Stomach (tissue), 9 donors: ENCODE results near the gene FBXL19. TPM values are rescaled to one million over a fixed set of nuclear protein-coding genes. Genes with fewer than 3 reads are reported as not detected.

ENCODE experiments used
- DNase-seq, 2 donors: peaks; one replicate each; pipeline versions ENCODE4 v3.0.0 to v3.0.0-alpha.2; 2013 to 2019
- H3K27ac ChIP-seq, 5 donors: fragments of 200-600 bp in 4 of 5; sonication (generic) in 4 of 5; one replicate each; pipeline ENCODE4 v1.5.1; 2013 to 2019; ENCODE audit warnings: mild to moderate bottlenecking in 1 of 5, moderate library complexity in 1 of 5
- H3K27me3 ChIP-seq, 3 donors: fragments of 200-600 bp; sonication (generic); one replicate each; pipeline ENCODE4 v1.5.1; 2017 to 2019; ENCODE audit warnings: mixed run types in 1 of 3
- H3K36me3 ChIP-seq, 4 donors: fragments of 200-600 bp; sonication (generic); 1 replicate in 3 of 4; 2 replicates in 1 of 4; pipeline ENCODE4 v1.5.1; 2016 to 2019
- H3K4me1 ChIP-seq, 4 donors: fragments of 200-600 bp; sonication (generic); one replicate each; pipeline ENCODE4 v1.5.1; 2016 to 2019
- H3K4me3 ChIP-seq, 4 donors: fragments of 200-600 bp; sonication (generic) in 3 of 4; one replicate each; pipeline ENCODE4 v1.5.1; 2016 to 2019; ENCODE audit warnings: mild to moderate bottlenecking in 1 of 4
- H3K9me3 ChIP-seq, 4 donors: fragments of 200-600 bp; sonication (generic); one replicate each; pipeline ENCODE4 v1.5.1; 2016 to 2019
- EP300 ChIP-seq: sonication (generic); formaldehyde crosslinking; IDR thresholded peaks from one replicate; pipeline ENCODE4 v1.6.1; 2017; ENCODE audit warnings: antibody characterized with exemption
- POLR2A ChIP-seq, 4 donors: fragments of 450-650 bp; IDR thresholded peaks; one replicate each; pipeline ENCODE4 v1.6.1; 2016; ENCODE audit warnings: antibody characterized with exemption in 4 of 4, control low read depth in 2 of 4, mild to moderate bottlenecking in 1 of 4, moderate library complexity in 1 of 4
- POLR2AphosphoS5 ChIP-seq, 3 donors: sonication (generic); formaldehyde crosslinking; IDR thresholded peaks; one replicate each; pipeline ENCODE4 v1.6.1; 2016; ENCODE audit warnings: antibody characterized with exemption in 3 of 3
- WGBS, 5 donors: extraction: QIAGEN DNeasy Blood & Tissue Kit in 3 of 5; methylation state at CpG; one replicate each; pipeline versions ENCODE4 v1.1.5 to v1.1.7; 2013 to 2018; 5-methylcytosine and 5-hydroxymethylcytosine counted together
- intact Hi-C: fragments of 100-400 bp; cut with DNase I; formaldehyde crosslinking; loops from one replicate; pipeline ENCODE4 v1.15.1; 2023; ENCODE audit warnings: low total_unique reads
- polyA plus RNA-seq, 3 donors: library from polyadenylated mRNA; stranded (reverse); fragments of 200-250 nt; gene quantifications; one replicate each; pipeline ENCODE4 v1.2.3, GENCODE V29; 2013
- total RNA-seq, 5 donors: library from RNA; depleted of rRNA; stranded (reverse); fragments of >200 nt; gene quantifications; one replicate each; pipeline versions ENCODE4 v1.1.0 to v1.2.3, GENCODE V29; 2014 to 2016
- TF ChIP-seq, protein P1 (sequence below), 7 experiments: fragments of 450-650 bp in 4 of 7; fragments of 200-600 bp in 3 of 7; sonication (generic) in 3 of 7; IDR thresholded peaks; one replicate each; pipeline ENCODE4 v1.5.1; 2016 to 2019; ENCODE audit warnings: antibody characterized with exemption in 7 of 7, control low read depth in 2 of 7, mild to moderate bottlenecking in 1 of 7
- donor health status: healthy with polysubstance abuse.
- donor health status: Bipolar disorder and iron deficiency.
- donor health status: healthy.

The FBXL19 gene
- total and polyA plus RNA-seq, 8 donors = 5.8 to 252 (median 9.5) TPM

DNA sequence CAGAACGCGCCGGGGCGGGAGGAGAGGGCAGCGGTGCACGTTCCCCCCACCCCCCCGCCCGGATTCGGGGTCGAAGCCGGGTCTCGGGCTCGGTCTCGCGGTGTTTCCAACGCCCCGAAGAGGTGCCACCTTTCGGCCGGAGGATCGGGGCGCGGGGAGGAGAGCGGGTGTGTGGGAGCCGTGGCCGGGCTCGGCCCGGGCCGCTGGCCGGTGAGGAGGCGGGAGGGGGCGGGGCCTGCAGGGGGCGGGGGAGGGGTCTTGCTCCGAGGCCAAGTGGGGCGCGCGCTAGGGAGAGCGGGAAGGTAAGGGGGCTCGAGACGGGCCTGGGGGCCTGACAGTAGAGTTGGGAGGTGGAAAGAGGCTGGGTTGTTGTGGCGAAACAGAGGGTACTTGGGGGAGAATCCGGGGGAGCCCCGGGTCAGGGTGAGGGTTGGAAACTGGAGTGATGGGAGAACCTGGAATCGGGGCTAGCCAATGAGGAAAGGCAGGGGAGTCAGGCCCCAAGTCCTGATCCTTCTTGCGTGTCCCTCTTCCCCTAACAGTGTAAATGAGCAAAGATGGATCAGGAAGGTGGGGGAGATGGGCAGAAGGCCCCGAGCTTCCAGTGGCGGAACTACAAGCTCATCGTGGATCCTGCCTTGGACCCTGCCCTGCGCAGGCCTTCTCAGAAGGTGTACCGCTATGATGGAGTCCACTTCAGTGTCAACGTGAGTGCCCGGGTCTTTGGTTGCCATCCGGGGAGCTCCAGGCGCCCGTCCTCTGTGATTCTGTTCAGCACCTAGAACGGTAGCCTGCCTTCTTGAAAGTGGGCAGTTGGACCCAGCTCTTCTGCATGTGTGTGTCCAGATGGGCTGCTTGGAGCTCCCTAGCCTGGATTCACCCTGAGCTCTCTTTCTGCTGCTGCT is 35.1 kb downstream of the FBXL19 start:
- H3K27ac ChIP-seq = peak overlapping the region; percentile 97 to 98 (median 97)
- 10 to 27% (median 21%) methylated on average over 22 to 54 of the region's 55 CpGs for WGBS, 5 donors
- H3K9me3 ChIP-seq = no peaks in the 10 kb centered on the region
- TF ChIP-seq POLR2AphosphoS5 (IDR thresholded peaks at IDR 0.05) = no peak
- no peak for TF ChIP-seq EP300
- TF ChIP-seq, protein P1, sequence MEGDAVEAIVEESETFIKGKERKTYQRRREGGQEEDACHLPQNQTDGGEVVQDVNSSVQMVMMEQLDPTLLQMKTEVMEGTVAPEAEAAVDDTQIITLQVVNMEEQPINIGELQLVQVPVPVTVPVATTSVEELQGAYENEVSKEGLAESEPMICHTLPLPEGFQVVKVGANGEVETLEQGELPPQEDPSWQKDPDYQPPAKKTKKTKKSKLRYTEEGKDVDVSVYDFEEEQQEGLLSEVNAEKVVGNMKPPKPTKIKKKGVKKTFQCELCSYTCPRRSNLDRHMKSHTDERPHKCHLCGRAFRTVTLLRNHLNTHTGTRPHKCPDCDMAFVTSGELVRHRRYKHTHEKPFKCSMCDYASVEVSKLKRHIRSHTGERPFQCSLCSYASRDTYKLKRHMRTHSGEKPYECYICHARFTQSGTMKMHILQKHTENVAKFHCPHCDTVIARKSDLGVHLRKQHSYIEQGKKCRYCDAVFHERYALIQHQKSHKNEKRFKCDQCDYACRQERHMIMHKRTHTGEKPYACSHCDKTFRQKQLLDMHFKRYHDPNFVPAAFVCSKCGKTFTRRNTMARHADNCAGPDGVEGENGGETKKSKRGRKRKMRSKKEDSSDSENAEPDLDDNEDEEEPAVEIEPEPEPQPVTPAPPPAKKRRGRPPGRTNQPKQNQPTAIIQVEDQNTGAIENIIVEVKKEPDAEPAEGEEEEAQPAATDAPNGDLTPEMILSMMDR (IDR thresholded peaks at IDR 0.05) = no peak
- TF ChIP-seq POLR2A (IDR thresholded peaks at IDR 0.05) = no peak
- peaks cover 10 to 44% (median 34%) of the 10 kb centered on the region in 4 donors for H3K4me1 ChIP-seq
- H3K27me3 ChIP-seq = no peaks in the 10 kb centered on the region
- DNase-seq = peak; percentile 56 to 81
- H3K36me3 ChIP-seq = peaks cover 34 to 47% (median 45%) of the 10 kb centered on the region in 4 donors
- intact Hi-C loops = no loop called here
- H3K4me3 ChIP-seq = peak overlapping the region; percentile 88 to 93 (median 90)

DNA sequence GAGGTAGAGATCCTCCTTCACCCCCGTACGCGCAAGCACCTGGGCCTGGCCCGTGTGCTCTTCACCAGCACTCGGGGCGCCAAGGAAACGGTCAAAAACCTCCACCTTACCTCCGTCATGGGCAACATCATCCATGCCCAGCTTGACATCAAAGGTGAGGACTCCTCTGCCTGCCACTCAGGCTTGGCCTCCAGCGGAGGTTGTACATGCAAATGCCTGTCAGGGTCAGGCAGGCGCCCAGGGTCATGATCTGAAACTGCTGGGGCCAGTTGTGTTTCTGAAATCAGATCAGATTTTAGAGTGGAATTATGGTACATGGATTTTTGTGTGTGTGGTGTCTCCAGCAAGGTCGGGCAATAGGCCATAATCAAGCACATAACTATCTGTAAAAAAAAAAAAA is 38.0 kb downstream of the FBXL19 start:
- H3K9me3 ChIP-seq = no peaks in the 10 kb centered on the region
- intact Hi-C loops = no loop called here
- H3K4me3 ChIP-seq = no peak overlapping the region
- peaks cover 64 to 76% (median 74%) of the 10 kb centered on the region in 4 donors for H3K36me3 ChIP-seq
- H3K27me3 ChIP-seq = no peaks in the 10 kb centered on the region
- H3K4me1 ChIP-seq = peaks cover 10 to 31% (median 24%) of the 10 kb centered on the region in 4 donors
- WGBS, 5 donors = 90 to 98% (median 93%) methylated on average over 11 of the region's 11 CpGs
- no peak for TF ChIP-seq POLR2A (IDR thresholded peaks at IDR 0.05)
- TF ChIP-seq POLR2AphosphoS5 (IDR thresholded peaks at IDR 0.05) = no peak
- no peak for TF ChIP-seq EP300
- TF ChIP-seq, protein P1 (IDR thresholded peaks at IDR 0.05) = no peak
- H3K27ac ChIP-seq = no peak overlapping the region
- no peak for DNase-seq

DNA sequence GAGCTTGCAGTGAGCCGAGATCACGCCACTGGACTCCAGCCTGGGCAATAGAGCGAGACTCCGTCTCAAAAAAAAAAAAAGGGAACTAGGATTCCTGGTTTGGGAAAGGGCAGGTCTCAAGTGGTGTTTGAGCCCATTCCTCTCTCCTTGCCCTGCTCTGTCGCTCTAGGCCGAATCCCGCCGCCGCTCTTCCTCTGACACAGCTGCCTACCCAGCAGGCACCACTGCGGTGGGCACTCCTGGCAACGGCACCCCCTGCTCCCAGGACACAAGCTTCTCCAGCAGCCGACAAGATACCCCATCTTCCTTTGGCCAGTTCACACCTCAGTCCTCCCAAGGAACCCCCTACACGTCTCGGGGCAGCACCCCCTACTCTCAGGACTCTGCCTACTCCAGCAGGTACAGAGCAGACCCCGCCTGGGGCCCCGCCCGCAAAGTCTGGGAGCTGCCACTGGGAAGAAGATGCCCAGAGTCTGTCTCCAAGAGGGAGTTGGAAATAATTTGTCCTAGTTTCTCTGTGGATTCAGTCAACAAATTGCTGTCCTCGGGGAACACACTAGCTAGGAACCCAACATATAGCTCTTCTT is 40.6 kb downstream of the FBXL19 start:
- no peak overlapping the region for H3K4me3 ChIP-seq
- WGBS, 5 donors = 91 to 93% (median 91%) methylated on average over 17 to 18 of the region's 18 CpGs
- intact Hi-C loops = no loop called here
- H3K9me3 ChIP-seq = no peaks in the 10 kb centered on the region
- H3K4me1 ChIP-seq = peaks cover 3 to 15% (median 9%) of the 10 kb centered on the region in 4 donors
- H3K27ac ChIP-seq = no peak overlapping the region
- no peak for DNase-seq
- TF ChIP-seq POLR2AphosphoS5 (IDR thresholded peaks at IDR 0.05) = no peak
- TF ChIP-seq POLR2A (IDR thresholded peaks at IDR 0.05) = no peak
- no peak for TF ChIP-seq EP300
- TF ChIP-seq, protein P1 (IDR thresholded peaks at IDR 0.05) = no peak
- H3K36me3 ChIP-seq = peaks cover 89 to 100% (median 100%) of the 10 kb centered on the region in 4 donors
- H3K27me3 ChIP-seq = no peaks in the 10 kb centered on the region

GRCh38 chr16:30964574-30965226 is 41.3 kb downstream of the FBXL19 start:
- no peaks in the 10 kb centered on the region for H3K9me3 ChIP-seq
- H3K27me3 ChIP-seq = no peaks in the 10 kb centered on the region
- no peak overlapping the region for H3K27ac ChIP-seq
- intact Hi-C loops = no loop called here
- no peak overlapping the region for H3K4me3 ChIP-seq
- WGBS, 5 donors = 89 to 93% (median 91%) methylated on average over 33 of the region's 33 CpGs
- H3K36me3 ChIP-seq = peaks cover 95 to 100% (median 100%) of the 10 kb centered on the region in 4 donors
- H3K4me1 ChIP-seq = peaks cover 0 to 8% (median 2%) of the 10 kb centered on the region in 4 donors
- no peak for DNase-seq
- TF ChIP-seq, protein P1 (IDR thresholded peaks at IDR 0.05) = no peak
- TF ChIP-seq POLR2A (IDR thresholded peaks at IDR 0.05) (no peak), EP300 (no peak)
